ENCODE data around the gene RPAIN. TPM values are rescaled to one million over a fixed set of nuclear protein-coding genes. Genes with fewer than 3 reads are reported as not detected.

Gene RPAIN
- total and polyA plus RNA-seq, 2 donors (not counting 3 experiments of a cell fraction or from before 2014, with no cell fraction given): 39.3 to 55.9 TPM

DNA sequence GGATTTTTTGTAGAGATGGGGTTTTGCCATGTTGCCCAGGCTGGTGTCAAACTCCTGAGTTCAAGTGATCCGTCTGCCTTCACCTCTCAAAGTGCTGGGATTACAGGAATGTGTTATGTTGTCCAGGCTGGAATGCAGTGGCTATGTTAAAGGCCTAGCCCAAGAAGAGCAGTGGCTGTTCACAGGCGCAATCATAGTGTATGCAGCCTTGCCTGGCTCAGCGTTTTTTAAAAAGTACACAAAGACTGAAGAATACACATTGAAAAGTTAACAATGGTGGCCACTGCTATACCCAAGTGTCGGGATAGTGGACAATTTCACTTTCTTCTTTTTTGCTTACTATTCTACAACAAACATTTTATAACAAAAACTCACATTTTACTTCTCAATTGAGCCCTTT, 59.0 kb downstream of the RPAIN start:
- no peaks in the 10 kb centered on the region for H3K27me3 ChIP-seq (ENCODE audit: control insufficient read depth in 2 of 2, insufficient read depth in 2 of 2, low read length in 2 of 2)
- no peaks in the 10 kb centered on the region for H3K4me1 ChIP-seq (ENCODE audit: control insufficient read depth, extremely low read depth, insufficient read depth, low read length)
- no peak overlapping the region for H3K27ac ChIP-seq (ENCODE audit: insufficient read depth, low read depth, low read length)
- no peaks in the 10 kb centered on the region for H3K9me1 ChIP-seq (replicated peaks; ENCODE audit: control insufficient read depth, extremely low read depth, insufficient read depth, low read length)
- ChIA-PET CTCF (interaction anchor here (1.3 kb wide), 1 partner anchor 40 kb away, joined by 4 read pairs; the partner anchor contains the start of gene C1QBP), POLR2A (no interaction called here)
- H4K20me1 ChIP-seq (replicated peaks; ENCODE audit: control insufficient read depth, extremely low read depth, insufficient read depth, low read length): no peaks in the 10 kb centered on the region
- peaks cover 24% of the 10 kb centered on the region for H3K79me2 ChIP-seq (ENCODE audit: control insufficient read depth, insufficient read depth, low read length)
- peaks cover 25 to 45% of the 10 kb centered on the region in 2 experiments for H3K36me3 ChIP-seq (ENCODE audit: control insufficient read depth in 2 of 2, extremely low read depth in 1 of 2, insufficient read depth in 2 of 2, low read length in 2 of 2)
- H3K4me2 ChIP-seq (ENCODE audit: insufficient read depth, low read length): no peak overlapping the region
- H2AFZ ChIP-seq (ENCODE audit: low read depth, low read length): no peak overlapping the region
- TF ChIP-seq FOS (IDR thresholded peaks at IDR 0.05; ENCODE audit: borderline replicate concordance, insufficient read depth, low read length): no peak
- no peak for TF ChIP-seq GATA2 (IDR thresholded peaks at IDR 0.05; ENCODE audit: insufficient read depth, insufficient read length, low read depth, low read length)
- TF ChIP-seq EZH2 (IDR thresholded peaks at IDR 0.05; ENCODE audit: borderline replicate concordance, low read depth, low read length, severe bottlenecking): no peak
- no peak for TF ChIP-seq POLR2A (IDR thresholded peaks at IDR 0.05; ENCODE audit: low read depth, low read length)
- TF ChIP-seq POLR2AphosphoS5 (IDR thresholded peaks at IDR 0.05; ENCODE audit: insufficient read depth, low read depth, low read length): no peak
- TF ChIP-seq JUN (IDR thresholded peaks at IDR 0.05; ENCODE audit: borderline replicate concordance, insufficient read depth, insufficient read length, low read depth): no peak
- TF ChIP-seq CTCF (IDR thresholded peaks at IDR 0.05; ENCODE audit: extremely low read depth in 1 of 2, insufficient read depth in 1 of 2, low read depth in 1 of 2, low read length in 2 of 2): no peak
- TF ChIP-seq MYC (IDR thresholded peaks at IDR 0.05; ENCODE audit: low read depth, low read length): no peak
- no peak for TF ChIP-seq MAX (IDR thresholded peaks at IDR 0.05; ENCODE audit: insufficient read depth, insufficient read length)
- FAIRE-seq: no peak
- intact Hi-C loops (cut with micrococcal nuclease): no loop called here
- no peak for DNase-seq (ENCODE audit: low read depth, low spot score)
- dilution Hi-C loops (cut with MboI; ENCODE audit: extremely low pct_ligation_motif_present, low sequenced_read_pairs): no loop called here
- no TSS peak for BruUV-seq (replicated peaks)
- no peak overlapping the region for H3K9ac ChIP-seq (replicated peaks; ENCODE audit: extremely low read depth, insufficient read depth, low read length)
- H3K9me3 ChIP-seq (replicated peaks; ENCODE audit: control insufficient read depth, insufficient read depth, low read length): no peaks in the 10 kb centered on the region
- H3K4me3 ChIP-seq (replicated peaks in 1 of 3; ENCODE audit: insufficient read depth in 1 of 3, low read depth in 1 of 3, low read length in 3 of 3): no peak overlapping the region
